ENCODE results near the gene ITPRID1. TPM values are rescaled to one million over a fixed set of nuclear protein-coding genes. Genes with fewer than 3 reads are reported as not detected.
A peak's percentile ranks its signal among the peaks of the same experiment; 100 is the strongest.

The ITPRID1 gene
- polyA plus RNA-seq, 3 donors, result not detected

- intact Hi-C loops (cut with micrococcal nuclease), result no loop called here
- H3K9ac ChIP-seq (ENCODE audit: insufficient read depth, low read length, poor library complexity, severe bottlenecking), result no peak overlapping the region
- no peaks in the 10 kb centered on the region for H3K9me3 ChIP-seq (replicated peaks in 1 of 2; ENCODE audit: control insufficient read depth in 1 of 2, insufficient read depth in 1 of 2, low read length in 2 of 2)
- H3K27me3 ChIP-seq (ENCODE audit: control insufficient read depth in 2 of 2, insufficient read depth in 2 of 2, low read length in 2 of 2), result no peaks in the 10 kb centered on the region
- WGBS (ENCODE audit: insufficient coverage), result no CpG with 5 or more reads among the region's 6 CpGs
- Mint-ChIP-seq H3K9me3 (peaks cover 0 to 2% (median 0%) of the 10 kb centered on the region in 7 donors), H3K27ac (peak overlapping the region in 4 of 7 donors; percentile 12 to 84 (median 27)), H3K4me1 (peaks cover 12% of the 10 kb centered on the region), H3K27me3 (ENCODE audit: low read depth in 3 of 3) (peaks cover 0 to 5% (median 2%) of the 10 kb centered on the region in 3 donors), H3K4me3 (no peak overlapping the region), H3K36me3 (no peaks in the 10 kb centered on the region)
- peaks cover 7 to 12% of the 10 kb centered on the region in 2 donors for H3K4me1 ChIP-seq (ENCODE audit: control insufficient read depth in 1 of 2, insufficient read depth in 2 of 2, low read length in 2 of 2)
- H2AFZ ChIP-seq (ENCODE audit: insufficient read depth, low read depth, low read length, poor library complexity, severe bottlenecking), result no peak overlapping the region
- no peak for TF ChIP-seq CTCF (IDR thresholded peaks at IDR 0.05)
- no peaks in the 10 kb centered on the region for H3K79me2 ChIP-seq (ENCODE audit: insufficient read depth, low read length)
- DNase-seq, result peak; percentile 2 to 29 (median 16)
- H3K4me3 ChIP-seq (replicated peaks in 1 of 3; ENCODE audit: low read depth in 2 of 3, low read length in 3 of 3), result no peak overlapping the region
- H3K4me2 ChIP-seq (replicated peaks; ENCODE audit: extremely low read depth, low read length, poor library complexity, severe bottlenecking), result peak overlapping the region; percentile 10
- H4K20me1 ChIP-seq (ENCODE audit: insufficient read depth, low read length), result no peaks in the 10 kb centered on the region
- no peaks in the 10 kb centered on the region for H3K36me3 ChIP-seq (replicated peaks in 1 of 2; ENCODE audit: control insufficient read depth in 1 of 2, insufficient read depth in 2 of 2, low read length in 2 of 2)
- H3K27ac ChIP-seq (ENCODE audit: low read depth in 1 of 2, low read length in 2 of 2), result no peak overlapping the region
Measured at GRCh38 chr7:31478721-31479120, 35.2 kb upstream of the ITPRID1 start.

DNA sequence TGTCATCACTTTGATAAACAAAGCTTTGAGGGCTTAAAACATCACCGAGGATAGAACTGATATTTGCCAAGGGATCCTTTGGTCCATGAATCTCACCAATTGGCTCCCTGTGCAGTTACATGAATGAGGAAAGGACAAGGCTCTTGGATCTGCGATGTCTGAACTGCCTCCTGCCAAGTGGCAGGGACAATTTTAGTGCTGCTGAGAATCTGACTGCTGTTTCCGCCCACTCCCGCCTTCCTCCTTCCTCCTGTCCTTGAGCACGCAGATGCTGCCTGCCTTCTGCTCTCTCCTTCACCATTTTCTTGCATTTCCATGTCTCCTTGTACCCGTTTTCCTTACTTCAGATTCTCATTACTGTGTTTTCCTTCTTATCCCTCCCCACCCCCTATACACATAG lies 26.8 kb upstream of the ITPRID1 start:
- no peak overlapping the region for H3K27ac ChIP-seq (ENCODE audit: low read depth in 1 of 2, low read length in 2 of 2)
- peaks cover 0 to 2% (median 0%) of the 10 kb centered on the region in 7 donors for H3K9me3 Mint-ChIP-seq
- no peak overlapping the region for H2AFZ ChIP-seq (ENCODE audit: insufficient read depth, low read depth, low read length, poor library complexity, severe bottlenecking)
- H3K9ac ChIP-seq (ENCODE audit: insufficient read depth, low read length, poor library complexity, severe bottlenecking), result no peak overlapping the region
- 83% methylated on average over 5 of the region's 6 CpGs for WGBS (ENCODE audit: insufficient coverage)
- no peak for DNase-seq
- no peaks in the 10 kb centered on the region for H3K36me3 Mint-ChIP-seq
- no peaks in the 10 kb centered on the region for H3K36me3 ChIP-seq (replicated peaks in 1 of 2; ENCODE audit: control insufficient read depth in 1 of 2, insufficient read depth in 2 of 2, low read length in 2 of 2)
- no peaks in the 10 kb centered on the region for H4K20me1 ChIP-seq (ENCODE audit: insufficient read depth, low read length)
- no peak overlapping the region for H3K27ac Mint-ChIP-seq
- H3K27me3 ChIP-seq (ENCODE audit: control insufficient read depth in 2 of 2, insufficient read depth in 2 of 2, low read length in 2 of 2), result no peaks in the 10 kb centered on the region
- no peaks in the 10 kb centered on the region for H3K4me1 ChIP-seq (ENCODE audit: control insufficient read depth in 1 of 2, insufficient read depth in 2 of 2, low read length in 2 of 2)
- TF ChIP-seq CTCF (IDR thresholded peaks at IDR 0.05), result no peak
- no peaks in the 10 kb centered on the region for H3K4me1 Mint-ChIP-seq
- H3K79me2 ChIP-seq (ENCODE audit: insufficient read depth, low read length), result no peaks in the 10 kb centered on the region
- H3K9me3 ChIP-seq (replicated peaks in 1 of 2; ENCODE audit: control insufficient read depth in 1 of 2, insufficient read depth in 1 of 2, low read length in 2 of 2), result no peaks in the 10 kb centered on the region
- no peak overlapping the region for H3K4me3 ChIP-seq (replicated peaks in 1 of 3; ENCODE audit: low read depth in 2 of 3, low read length in 3 of 3)
- H3K4me3 Mint-ChIP-seq, result no peak overlapping the region
- intact Hi-C loops (cut with micrococcal nuclease), result loop anchor here in 1 of 2 donors (5.0 kb wide), 1 partner anchor 45 kb away; no protein-coding TSS in a partner anchor
- H3K27me3 Mint-ChIP-seq (ENCODE audit: low read depth in 3 of 3), result peaks cover 2 to 5% (median 3%) of the 10 kb centered on the region in 3 donors
- H3K4me2 ChIP-seq (replicated peaks; ENCODE audit: extremely low read depth, low read length, poor library complexity, severe bottlenecking), result no peak overlapping the region
